SK-MEL-5 (cell line): ENCODE data around the gene HERC2. TPM values are rescaled to one million over a fixed set of nuclear protein-coding genes. Genes with fewer than 3 reads are reported as not detected.
A peak's percentile ranks its signal among the peaks of the same experiment; 100 is the strongest.
"Not testable (repeated sequence)": the region's sequence is repeated elsewhere in the genome, so short reads cannot be mapped to it uniquely, and the experiment has no call there.

Experiments
- DNase-seq: peaks from one replicate; pipeline ENCODE4 v3.0.0-alpha.2; 2016; ENCODE audit warnings: low read depth, low spot score
- in situ Hi-C: cut with HindIII; loops from 2 replicates; pipeline ENCODE4 v1.10.0; 2016; ENCODE audit warnings: low sequenced_read_pairs, high pct_unique_total_duplicates, low pct_unique_long_range_greater_than_20kb
- total RNA-seq: library from RNA; depleted of rRNA; stranded (reverse); fragments of >200 nt; shearing (Covaris generic); gene quantifications from 2 replicates; pipeline ENCODE4 v1.2.3, GENCODE V29; 2014

Gene HERC2
- total RNA-seq, 1 experiment from 2014 or later = 34.1 TPM

- DNase-seq, in situ Hi-C loops: not testable (repeated sequence)
Measured at GRCh38 chr15:28286659-28287058, 35.3 kb downstream of the HERC2 start.

GRCh38 chr15:28286031-28286430 lies 35.9 kb downstream of the HERC2 start:
- in situ Hi-C loops = no loop called here
- no peak for DNase-seq

GRCh38 chr15:28281876-28282275 lies 40.1 kb downstream of the HERC2 start:
- in situ Hi-C loops = no loop called here
- no peak for DNase-seq

GRCh38 chr15:28274635-28275034 lies 47.3 kb downstream of the HERC2 start:
- no peak for DNase-seq
- in situ Hi-C loops = no loop called here

DNA sequence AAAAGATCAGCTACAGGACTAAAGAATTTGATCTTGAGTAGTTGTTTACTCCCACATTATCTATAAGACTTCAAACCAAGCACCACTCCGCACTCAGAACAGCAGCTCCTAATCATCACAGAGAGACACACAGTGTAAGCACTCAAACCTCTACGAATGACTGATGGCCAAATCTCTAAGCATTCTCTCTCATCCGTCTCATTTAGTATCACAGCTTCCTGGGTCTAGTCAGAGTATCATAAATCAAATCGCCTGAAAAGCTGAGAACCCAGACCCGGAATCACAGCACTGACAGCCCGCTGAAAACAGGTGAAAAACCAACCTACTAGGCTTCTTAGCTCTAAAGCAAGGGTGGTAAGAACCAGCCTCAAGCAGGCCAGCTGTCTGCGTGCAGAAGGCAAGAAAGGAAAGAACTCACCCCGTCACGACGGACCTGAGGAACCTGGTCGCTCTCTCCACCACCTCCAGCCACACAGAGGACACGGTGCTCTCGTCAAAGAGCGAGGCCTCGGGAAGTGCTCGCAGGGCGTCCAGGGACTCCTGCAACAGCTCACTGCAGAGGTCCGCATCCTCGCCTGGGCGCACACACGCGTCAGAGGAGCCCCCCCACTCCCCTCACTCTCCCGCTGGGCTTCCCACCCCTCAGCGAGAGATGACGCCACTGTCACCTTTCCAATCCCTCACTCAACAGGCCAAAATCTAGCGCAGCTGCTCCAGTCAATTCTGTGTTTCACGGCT lies 47.9 kb downstream of the HERC2 start:
- no peak for DNase-seq
- in situ Hi-C loops = no loop called here

DNA sequence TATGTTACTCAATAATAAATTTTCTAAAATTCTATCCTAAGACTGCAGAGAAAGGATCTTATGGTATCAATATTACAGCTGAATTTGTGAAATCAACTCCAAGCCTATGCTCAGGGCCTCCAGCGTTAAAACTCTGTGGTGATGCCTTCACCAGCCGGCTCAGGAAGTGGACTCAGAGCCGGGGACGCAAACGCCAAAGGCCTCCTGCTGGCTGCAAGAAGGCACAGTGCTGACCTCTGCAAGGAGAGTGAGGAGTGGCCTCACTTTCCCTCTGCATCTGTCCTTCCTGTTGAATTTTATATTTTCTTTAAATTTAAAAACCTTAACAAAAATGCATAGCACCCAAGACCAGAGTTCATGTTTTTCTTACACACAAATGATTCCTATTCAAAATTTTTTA lies 48.5 kb downstream of the HERC2 start:
- in situ Hi-C loops = no loop called here
- DNase-seq = peak; percentile 38

DNA sequence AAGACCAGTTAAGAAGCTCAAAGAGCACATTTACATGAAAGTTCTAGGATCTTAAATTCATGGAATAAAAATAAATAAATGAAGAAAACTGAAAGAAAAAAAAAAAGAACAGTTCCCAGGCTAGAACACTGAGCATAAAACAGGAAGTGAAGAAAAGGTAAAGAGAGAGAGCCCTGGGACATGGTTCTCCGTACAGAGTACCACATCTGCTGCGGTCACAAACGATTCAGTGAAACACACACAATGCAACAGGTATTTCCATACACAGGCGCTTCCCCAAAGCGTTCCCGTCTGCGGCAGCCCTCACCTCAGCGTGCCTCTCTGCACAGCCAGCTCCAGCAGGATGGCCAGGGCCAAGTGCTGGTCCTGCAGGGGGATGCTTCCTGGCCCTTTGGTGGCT lies 49.4 kb downstream of the HERC2 start:
- DNase-seq = no peak
- in situ Hi-C loops = no loop called here

GRCh38 chr15:28271697-28272260 lies 50.2 kb downstream of the HERC2 start:
- no peak for DNase-seq
- in situ Hi-C loops = no loop called here

DNA sequence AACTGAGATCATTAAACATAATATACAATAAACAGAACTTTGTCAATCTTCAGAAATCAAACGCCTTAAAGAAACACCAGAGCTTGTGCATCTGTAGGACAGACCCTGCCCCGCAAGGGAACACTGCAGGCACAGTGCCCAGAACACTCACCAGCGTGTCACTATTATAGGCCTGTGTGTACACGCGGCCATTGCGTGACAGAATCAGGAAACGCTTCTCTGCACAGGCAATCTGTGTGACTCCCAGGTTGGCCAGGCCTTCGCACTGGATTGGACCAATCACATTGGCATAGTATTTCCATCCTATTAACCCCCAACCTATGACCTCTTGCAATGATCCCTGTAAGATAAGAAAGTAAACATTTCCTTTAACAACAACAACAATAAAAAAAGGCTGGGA lies 52.9 kb downstream of the HERC2 start:
- in situ Hi-C loops = no loop called here
- no peak for DNase-seq

- in situ Hi-C loops = no loop called here
Measured at GRCh38 chr15:28267727-28268126, 54.3 kb downstream of the HERC2 start.

GRCh38 chr15:28265334-28266019 lies 56.5 kb downstream of the HERC2 start:
- in situ Hi-C loops = no loop called here
- no peak for DNase-seq

More at GRCh38 chr15:28267727-28268126, 54.3 kb downstream of the HERC2 start:
- DNase-seq = no peak

DNA sequence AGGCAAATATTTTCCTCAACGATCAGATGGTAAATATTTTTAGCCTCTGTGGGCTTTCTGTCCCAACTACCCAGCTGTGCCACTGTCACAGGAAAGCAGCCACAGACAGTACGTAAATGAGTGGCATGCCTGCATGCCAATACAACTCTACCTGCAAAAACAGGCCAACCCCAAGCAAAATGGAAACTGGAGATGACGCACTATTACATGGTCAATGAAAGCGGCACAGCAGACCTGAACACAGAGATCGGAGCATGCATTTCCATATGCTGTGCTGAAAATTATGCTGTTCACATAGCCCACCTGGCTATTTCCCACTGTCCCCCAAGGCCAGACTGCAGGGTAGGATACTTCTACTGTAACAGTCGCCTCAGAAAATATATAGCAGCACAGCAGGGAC lies 57.8 kb downstream of the HERC2 start:
- in situ Hi-C loops = no loop called here
- no peak for DNase-seq

DNA sequence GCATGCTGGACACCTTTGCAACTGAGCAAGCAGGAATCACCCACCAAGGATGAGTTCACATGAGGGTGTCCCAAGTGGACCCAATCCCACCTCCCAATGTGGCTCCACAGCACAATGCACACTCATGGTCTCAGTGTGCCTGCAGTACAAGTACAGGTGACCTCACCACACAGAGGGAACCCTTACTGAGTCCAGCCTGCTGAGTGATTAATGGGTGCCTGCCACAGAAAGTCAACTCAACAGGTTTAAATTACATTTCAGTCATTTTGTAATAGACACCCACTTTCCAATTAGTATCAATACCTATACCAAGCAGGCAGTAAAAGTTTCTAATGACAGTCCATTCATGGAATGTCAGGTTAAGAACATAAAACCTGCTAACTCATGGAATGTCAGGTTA lies 59.5 kb downstream of the HERC2 start:
- in situ Hi-C loops = no loop called here
- DNase-seq = no peak

DNA sequence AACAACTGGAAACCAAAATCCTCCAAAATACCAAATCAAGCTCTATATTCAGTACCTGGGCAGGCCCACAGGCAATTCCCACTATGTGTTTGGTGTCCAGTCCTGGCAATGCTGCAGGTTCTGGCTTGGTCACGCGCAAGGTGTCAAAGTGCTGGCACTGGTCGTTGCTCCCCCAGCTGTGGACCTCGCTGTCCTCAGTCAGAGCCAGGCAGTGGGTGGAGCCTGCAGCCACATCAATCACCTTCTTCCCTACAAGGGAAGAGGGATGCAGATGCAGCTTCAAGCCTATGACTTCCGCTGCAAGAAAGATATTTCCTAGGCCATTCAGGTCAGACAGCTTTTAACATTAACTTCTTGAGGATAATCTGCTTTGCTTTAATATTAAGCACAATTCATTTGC lies 61.3 kb downstream of the HERC2 start:
- in situ Hi-C loops = no loop called here
- DNase-seq = no peak

DNA sequence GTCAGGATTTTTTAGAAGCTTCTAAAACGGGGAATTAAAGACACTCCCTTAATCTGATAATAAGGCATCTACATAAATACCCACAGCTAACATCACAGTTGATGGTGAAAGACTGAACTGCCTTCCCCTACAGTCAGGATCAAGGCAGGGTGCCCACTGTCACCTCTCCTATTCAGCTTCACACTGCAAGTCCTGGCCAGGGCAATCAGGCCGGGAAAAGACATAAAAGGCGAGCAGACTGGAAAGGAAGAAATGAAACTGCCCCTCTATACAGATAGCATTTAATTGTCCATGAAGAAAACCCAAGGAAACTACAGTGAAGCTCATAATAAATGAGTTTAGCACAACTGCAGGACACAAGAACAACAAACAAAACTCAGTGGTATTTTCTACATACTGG lies 61.7 kb downstream of the HERC2 start:
- in situ Hi-C loops = no loop called here
- no peak for DNase-seq

- no peak for DNase-seq
- in situ Hi-C loops = no loop called here
Measured at GRCh38 chr15:28255965-28256364, 66.0 kb downstream of the HERC2 start.

DNA sequence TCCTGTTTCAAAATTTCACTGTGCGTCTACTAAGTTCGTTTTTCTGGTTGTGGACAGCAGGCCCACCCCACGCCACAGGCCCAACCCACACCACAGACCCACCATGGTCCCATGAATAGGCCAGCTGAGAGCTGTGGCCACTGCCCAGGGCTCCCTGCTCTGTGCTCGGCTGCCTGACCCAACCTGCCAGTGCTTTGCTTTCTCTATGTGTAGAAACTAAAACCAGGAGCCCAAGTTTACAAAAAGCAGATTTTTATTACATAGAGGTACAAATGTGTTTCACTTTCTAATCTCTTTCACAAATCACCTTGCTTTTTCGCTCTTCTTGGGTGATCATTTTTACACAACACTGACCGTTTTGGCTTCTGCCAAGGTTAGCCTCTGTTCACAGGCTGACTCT lies 69.1 kb downstream of the HERC2 start:
- in situ Hi-C loops = no loop called here
- DNase-seq = no peak

DNA sequence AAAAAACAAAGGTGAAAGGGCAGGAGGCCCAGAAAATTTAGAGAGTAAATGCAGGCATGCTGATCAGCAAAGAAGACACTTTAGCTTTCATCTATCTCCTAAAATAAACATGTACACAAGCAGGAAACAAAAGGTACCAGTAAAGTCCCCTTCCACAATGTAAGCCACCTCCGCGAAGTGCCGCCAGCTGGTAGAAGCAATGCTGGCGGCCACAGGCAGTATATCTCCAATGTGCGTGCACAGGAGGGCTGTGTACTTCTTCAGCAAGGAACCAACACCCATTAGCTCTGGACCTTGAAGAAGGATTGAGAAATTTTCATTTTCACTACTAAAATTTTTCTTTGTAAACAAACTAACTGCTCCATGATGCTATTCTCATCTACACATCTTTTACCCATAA lies 75.4 kb downstream of the HERC2 start:
- no peak for DNase-seq
- in situ Hi-C loops = no loop called here

DNA sequence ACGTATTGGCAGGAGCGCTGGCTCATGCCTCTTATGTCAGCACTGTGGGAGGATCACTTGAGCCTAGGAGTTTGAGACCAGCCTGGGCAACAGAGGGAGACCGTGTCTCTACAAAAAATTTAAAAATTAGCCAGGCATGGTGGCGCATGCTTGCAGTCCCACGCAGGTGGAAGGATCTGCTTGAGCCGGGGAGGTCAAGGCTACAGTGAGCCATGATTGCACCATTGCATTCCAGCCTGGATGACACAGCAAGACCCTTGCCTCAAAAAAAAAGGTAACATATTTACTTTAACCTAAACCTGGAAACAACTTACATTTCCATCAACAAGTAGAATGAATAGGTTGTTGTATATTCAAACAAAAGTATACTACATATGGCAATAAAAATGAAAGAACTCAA lies 78.1 kb downstream of the HERC2 start:
- no peak for DNase-seq
- in situ Hi-C loops = no loop called here
